SK-N-SH (cell line): Measurements from ENCODE around the gene PBLD. TPM values are rescaled to one million over a fixed set of nuclear protein-coding genes. Genes with fewer than 3 reads are reported as not detected.

Experiments used
- CTCF ChIA-PET: fragments of 300-600, 350-600 bp; formaldehyde crosslinking; extraction: SDS; loops from one replicate; lab custom pipeline; 2021; lab: Yijun Ruan, JAX
- POLR2A ChIA-PET: fragments of 350-600 bp; sonication (Branson Sonifier 250); formaldehyde crosslinking; extraction: SDS; loops from one replicate; lab custom pipeline; 2020; ENCODE audit warnings: antibody characterized with exemption, inconsistent platforms; lab: Yijun Ruan, JAX
- DNase-seq: peaks from one replicate; pipeline ENCODE4 v3.0.0; 2012
- H2AFZ ChIP-seq: fragments of 200-600 bp; sonication (generic); 2 replicates; pipeline ENCODE4 v1.8.1; 2016; ENCODE audit warnings: antibody characterized with exemption, mild to moderate bottlenecking, low read depth
- H3F3A ChIP-seq: fragments of 200-600 bp; sonication (generic); replicated peaks from 2 replicates; pipeline ENCODE3; 2016; ENCODE audit warnings: antibody characterized with exemption, mild to moderate bottlenecking; ENCODE audit not compliant: insufficient read depth
- H3K27ac ChIP-seq, 2 experiments: fragments of 200-500 bp in 1 of 2; fragments of 200-600 bp in 1 of 2; sonication (Bioruptor generic) in 1 of 2; sonication (generic), shearing (Covaris generic) in 1 of 2; 2 replicates each; pipeline versions ENCODE4 v1.5.1 to v1.6.1; 2014 to 2016; ENCODE audit warnings: low read depth in 2 of 2, inconsistent platforms in 1 of 2, low read length in 1 of 2, mild to moderate bottlenecking in 1 of 2, mixed read lengths in 1 of 2
- H3K27me3 ChIP-seq: fragments of 200-600 bp; sonication (generic), shearing (Covaris generic); 2 replicates; pipeline ENCODE4 v1.6.1; 2016; ENCODE audit warnings: mixed run types; ENCODE audit not compliant: insufficient read depth
- H3K36me3 ChIP-seq, 2 experiments: fragments of 200-500 bp in 1 of 2; fragments of 200-600 bp in 1 of 2; sonication (Bioruptor generic) in 1 of 2; sonication (generic) in 1 of 2; replicated peaks in 1 of 2; 2 replicates each; pipeline versions ENCODE3 to v1.5.1; 2014 to 2016; ENCODE audit warnings: low read length in 1 of 2, mild to moderate bottlenecking in 1 of 2; ENCODE audit not compliant: insufficient read depth in 2 of 2, control insufficient read depth in 1 of 2
- H3K4me1 ChIP-seq, 2 experiments: fragments of 200-500 bp in 1 of 2; fragments of 200-600 bp in 1 of 2; sonication (Bioruptor generic) in 1 of 2; sonication (generic), shearing (Covaris generic) in 1 of 2; 2 replicates each; pipeline versions ENCODE4 v1.5.1 to v1.6.1; 2014 to 2016; ENCODE audit warnings: low read depth in 1 of 2, low read length in 1 of 2, mixed run types in 1 of 2; ENCODE audit not compliant: insufficient read depth in 2 of 2, control insufficient read depth in 1 of 2
- H3K4me2 ChIP-seq: fragments of 200-600 bp; sonication (generic), shearing (Covaris generic); 2 replicates; pipeline ENCODE4 v1.6.1; 2017; ENCODE audit warnings: mixed run types
- H3K4me3 ChIP-seq, 2 experiments: fragments of 200-500 bp in 1 of 2; fragments of 200-600 bp in 1 of 2; sonication (Bioruptor generic) in 1 of 2; sonication (generic), shearing (Covaris generic) in 1 of 2; 2 replicates each; pipeline versions ENCODE4 v1.5.1 to v1.8.1; 2014 to 2016; ENCODE audit warnings: low read depth in 2 of 2, inconsistent platforms in 1 of 2, low read length in 1 of 2, mild to moderate bottlenecking in 1 of 2, mixed read lengths in 1 of 2, moderate library complexity in 1 of 2
- H3K79me2 ChIP-seq: fragments of 200-600 bp; sonication (generic); 2 replicates; pipeline ENCODE4 v1.8.1; 2017; ENCODE audit warnings: mild to moderate bottlenecking; ENCODE audit not compliant: insufficient read depth
- H3K9ac ChIP-seq: fragments of 200-600 bp; sonication (generic); 2 replicates; pipeline ENCODE4 v1.6.1; 2017; ENCODE audit warnings: mixed run types
- H3K9me2 ChIP-seq: fragments of 200-600 bp; sonication (generic); 2 replicates; pipeline ENCODE4 v1.6.1; 2017; ENCODE audit warnings: mixed run types
- H3K9me3 ChIP-seq: fragments of 200-600 bp; sonication (generic); 2 replicates; pipeline ENCODE4 v1.6.1; 2017; ENCODE audit warnings: mixed run types, mild to moderate bottlenecking, moderate library complexity
- H4K20me1 ChIP-seq: fragments of 200-600 bp; sonication (generic); 2 replicates; pipeline ENCODE4 v1.6.1; 2017; ENCODE audit warnings: mild to moderate bottlenecking, mixed run types; ENCODE audit not compliant: insufficient read depth
- CTCF ChIP-seq: fragments of 200-600 bp; sonication (generic); IDR thresholded peaks from 2 replicates; pipeline ENCODE4 v1.6.1; 2017; ENCODE audit warnings: antibody characterized with exemption, mild to moderate bottlenecking, moderate library complexity
- ELF1 ChIP-seq: IDR thresholded peaks from 2 replicates; pipeline ENCODE4 v1.4.0; 2012
- GABPA ChIP-seq: IDR thresholded peaks from 2 replicates; pipeline ENCODE4 v1.4.0; 2012; ENCODE audit warnings: low read depth, mild to moderate bottlenecking
- GATA2 ChIP-seq: sonication (generic); formaldehyde crosslinking; IDR thresholded peaks from 2 replicates; pipeline ENCODE4 v1.5.0; 2020; ENCODE audit warnings: mild to moderate bottlenecking, missing genetic modification reagents
- MEF2A ChIP-seq: IDR thresholded peaks from 2 replicates; pipeline ENCODE4 v1.4.0; 2012; ENCODE audit warnings: low read depth, borderline replicate concordance
- NFIC ChIP-seq: IDR thresholded peaks from 2 replicates; pipeline ENCODE4 v1.4.0; 2012; ENCODE audit warnings: borderline replicate concordance
- NRF1 ChIP-seq: IDR thresholded peaks from 2 replicates; pipeline ENCODE4 v1.6.1; 2012; ENCODE audit warnings: low read depth, mild to moderate bottlenecking, low read length
- POLR2AphosphoS5 ChIP-seq: IDR thresholded peaks from 2 replicates; pipeline ENCODE4 v1.6.1; 2012; ENCODE audit warnings: low read depth, low read length
- RAD21 ChIP-seq: IDR thresholded peaks from 2 replicates; pipeline ENCODE4 v1.6.1; 2012; ENCODE audit warnings: mild to moderate bottlenecking, low read length
- RCOR1 ChIP-seq: fragments of 150-350 bp; IDR thresholded peaks from 2 replicates; pipeline ENCODE4 v1.6.1; 2017; ENCODE audit warnings: antibody characterized with exemption, low read length
- RFX5 ChIP-seq: IDR thresholded peaks from 2 replicates; pipeline ENCODE4 v1.6.1; 2012; ENCODE audit warnings: mild to moderate bottlenecking, improper control_type of control experiment, low read length
- SMC3 ChIP-seq: IDR thresholded peaks from 2 replicates; pipeline ENCODE4 v1.6.1; 2012; ENCODE audit warnings: low read depth, low read length, improper control_type of control experiment
- YY1 ChIP-seq: IDR thresholded peaks from 2 replicates; pipeline ENCODE4 v1.4.0; 2012; ENCODE audit warnings: low read depth, mild to moderate bottlenecking
- ZBTB33 ChIP-seq: IDR thresholded peaks from 2 replicates; pipeline ENCODE4 v1.4.0; 2012; ENCODE audit warnings: low read depth, borderline replicate concordance
- WGBS: methylation state at CpG from one replicate; pipeline ENCODE4 v1.1.6; 2017; ENCODE audit warnings: low lambda C conversion rate; 5-methylcytosine and 5-hydroxymethylcytosine counted together
- polyA plus RNA-seq, 3 experiments: library from polyadenylated mRNA; depleted of rRNA; stranded (reverse); fragments of >200 nt; gene quantifications; 2 replicates each; pipeline ENCODE4 v1.2.3, GENCODE V29; 2012
- TF ChIP-seq, protein P1 (sequence below): IDR thresholded peaks from 2 replicates; pipeline ENCODE4 v1.4.0; 2012; ENCODE audit warnings: low read depth, borderline replicate concordance
- TF ChIP-seq, protein P2 (sequence below): IDR thresholded peaks from 2 replicates; pipeline ENCODE4; 2012

Gene PBLD
- polyA plus RNA-seq, 1 of the 3 experiments (the other 2 are of a cell fraction) = 0.94 TPM

- WGBS = 91% methylated on average over 2 of the region's 2 CpGs
- H3K9me3 ChIP-seq = no peaks in the 10 kb centered on the region
- no peaks in the 10 kb centered on the region for H3K27me3 ChIP-seq
- no peaks in the 10 kb centered on the region for H4K20me1 ChIP-seq
- no peak overlapping the region for H3K27ac ChIP-seq
- POLR2A ChIA-PET = no interaction called here
- H3K4me1 ChIP-seq = no peaks in the 10 kb centered on the region
- H3K36me3 ChIP-seq = peaks cover 31 to 68% of the 10 kb centered on the region in 2 experiments
- no peak overlapping the region for H3K4me2 ChIP-seq
- no peak overlapping the region for H3K4me3 ChIP-seq
- H3F3A ChIP-seq = peaks cover 18% of the 10 kb centered on the region
- H3K9me2 ChIP-seq = no peaks in the 10 kb centered on the region
- no peak for TF ChIP-seq YY1
- TF ChIP-seq NRF1 = no peak
- TF ChIP-seq GABPA = no peak
- TF ChIP-seq, protein P1, sequence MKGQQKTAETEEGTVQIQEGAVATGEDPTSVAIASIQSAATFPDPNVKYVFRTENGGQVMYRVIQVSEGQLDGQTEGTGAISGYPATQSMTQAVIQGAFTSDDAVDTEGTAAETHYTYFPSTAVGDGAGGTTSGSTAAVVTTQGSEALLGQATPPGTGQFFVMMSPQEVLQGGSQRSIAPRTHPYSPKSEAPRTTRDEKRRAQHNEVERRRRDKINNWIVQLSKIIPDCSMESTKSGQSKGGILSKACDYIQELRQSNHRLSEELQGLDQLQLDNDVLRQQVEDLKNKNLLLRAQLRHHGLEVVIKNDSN = no peak
- TF ChIP-seq CTCF = no peak
- no peak for TF ChIP-seq NFIC
- TF ChIP-seq RAD21 = no peak
- no peak for TF ChIP-seq ELF1
- TF ChIP-seq, protein P2, sequence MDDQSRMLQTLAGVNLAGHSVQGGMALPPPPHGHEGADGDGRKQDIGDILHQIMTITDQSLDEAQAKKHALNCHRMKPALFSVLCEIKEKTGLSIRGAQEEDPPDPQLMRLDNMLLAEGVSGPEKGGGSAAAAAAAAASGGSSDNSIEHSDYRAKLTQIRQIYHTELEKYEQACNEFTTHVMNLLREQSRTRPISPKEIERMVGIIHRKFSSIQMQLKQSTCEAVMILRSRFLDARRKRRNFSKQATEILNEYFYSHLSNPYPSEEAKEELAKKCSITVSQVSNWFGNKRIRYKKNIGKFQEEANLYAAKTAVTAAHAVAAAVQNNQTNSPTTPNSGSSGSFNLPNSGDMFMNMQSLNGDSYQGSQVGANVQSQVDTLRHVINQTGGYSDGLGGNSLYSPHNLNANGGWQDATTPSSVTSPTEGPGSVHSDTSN = no peak
- TF ChIP-seq ZBTB33 = no peak
- TF ChIP-seq, all 33 proteins: peak for 0
- H2AFZ ChIP-seq = no peak overlapping the region
- no peaks in the 10 kb centered on the region for H3K79me2 ChIP-seq
- H3K9ac ChIP-seq = no peak overlapping the region
- no peak for DNase-seq
- CTCF ChIA-PET = no interaction called here
Measured at GRCh38 chr10:68365611-68366010, 32.9 kb upstream of the PBLD start.

DNA sequence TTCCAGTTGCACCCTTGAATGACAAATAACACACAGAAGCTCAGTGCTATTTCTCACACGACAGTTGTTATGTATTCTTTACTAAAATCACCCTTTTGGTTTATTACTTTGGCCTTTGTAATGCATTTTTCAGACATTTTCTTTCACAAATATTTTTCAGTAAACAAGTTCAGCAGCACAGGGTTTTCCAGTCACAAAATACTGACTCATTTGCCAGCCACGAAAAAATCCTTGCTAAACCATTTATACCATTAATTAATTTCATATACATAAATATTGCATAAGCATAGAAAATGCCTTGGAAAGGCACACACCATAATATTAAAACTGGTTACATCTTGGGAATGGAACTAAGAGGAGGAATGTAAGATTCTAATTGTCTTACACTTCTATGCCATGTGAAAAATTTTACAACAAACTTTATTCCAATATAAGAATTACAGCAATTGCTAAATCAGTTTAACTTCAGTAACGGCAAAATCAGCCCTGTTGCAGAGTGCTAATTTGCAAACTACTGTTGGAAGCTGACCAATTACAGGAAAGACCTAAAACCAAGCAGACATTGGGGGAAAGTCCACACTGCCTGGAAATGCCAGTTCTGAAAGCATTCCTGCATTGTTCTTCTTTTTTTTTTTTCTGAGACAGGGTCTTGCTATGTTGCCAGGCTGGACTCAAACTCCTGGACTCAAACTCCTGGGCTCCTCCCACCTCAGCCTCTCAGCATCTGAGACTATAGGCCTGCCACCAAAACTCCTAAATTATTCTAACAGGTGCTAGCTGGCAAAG is 31.6 kb upstream of the PBLD start:
- Histone ChIP-seq H3K27ac (no peak overlapping the region), H3K9me3 (no peaks in the 10 kb centered on the region), H3K79me2 (no peaks in the 10 kb centered on the region), H3K4me3 (no peak overlapping the region), H2AFZ (no peak overlapping the region), H3K4me2 (no peak overlapping the region), H3K4me1 (no peaks in the 10 kb centered on the region), H3K9me2 (no peaks in the 10 kb centered on the region), H3K9ac (no peak overlapping the region), H3K36me3 (peaks cover 31 to 62% of the 10 kb centered on the region in 2 experiments), H4K20me1 (no peaks in the 10 kb centered on the region), H3K27me3 (no peaks in the 10 kb centered on the region), H3F3A (peaks cover 18% of the 10 kb centered on the region)
- ChIA-PET POLR2A (no interaction called here), CTCF (interaction anchor here (1.1 kb wide), 1 partner anchor 16 kb away, joined by 6 read pairs; no protein-coding TSS in a partner anchor)
- no peak for TF ChIP-seq ZBTB33
- TF ChIP-seq, protein P1 = no peak
- no peak for TF ChIP-seq POLR2AphosphoS5
- no peak for TF ChIP-seq GABPA
- TF ChIP-seq GATA2 (CRISPR knock-in tag) = no peak
- no peak for TF ChIP-seq MEF2A
- TF ChIP-seq SMC3 = no peak
- TF ChIP-seq RCOR1 = no peak
- no peak for TF ChIP-seq RFX5
- TF ChIP-seq, protein P2 = no peak
- WGBS = 72% methylated on average over 3 of the region's 3 CpGs
- no peak for DNase-seq
